IPS-15b (cell line): ENCODE measurements around the gene CHPF.

ENCODE experiments used
- H3K27me3 ChIP-seq: one replicate; pipeline ENCODE4 v1.6.1; 2013; ENCODE audit warnings: low read length; ENCODE audit not compliant: control insufficient read depth, insufficient read depth
- H3K36me3 ChIP-seq: one replicate; pipeline ENCODE4 v1.6.1; 2013; ENCODE audit warnings: low read length; ENCODE audit not compliant: control insufficient read depth, insufficient read depth
- H3K4me1 ChIP-seq: one replicate; pipeline ENCODE4 v1.6.1; 2013; ENCODE audit warnings: mild to moderate bottlenecking, low read length; ENCODE audit not compliant: control insufficient read depth, insufficient read depth
- H3K4me3 ChIP-seq: one replicate; pipeline ENCODE4 v1.5.1; 2013; ENCODE audit warnings: low read depth, low read length
- H3K9ac ChIP-seq: one replicate; pipeline ENCODE4 v1.6.1; 2013; ENCODE audit warnings: low read depth, mild to moderate bottlenecking, low read length
- H3K9me3 ChIP-seq: one replicate; pipeline ENCODE4 v1.6.1; 2013; ENCODE audit warnings: mild to moderate bottlenecking, low read length; ENCODE audit not compliant: control insufficient read depth, insufficient read depth

CHPF gene

GRCh38 chr2:219554350-219554749 lies 10.7 kb upstream of the CHPF start:
- Histone ChIP-seq H3K27me3 (peaks cover 14% of the 10 kb centered on the region), H3K36me3 (peaks cover 5% of the 10 kb centered on the region)

GRCh38 chr2:219553463-219553963 lies 9.9 kb upstream of the CHPF start:
- Histone ChIP-seq H3K9me3 (no peaks in the 10 kb centered on the region), H3K27me3 (peaks cover 14% of the 10 kb centered on the region), H3K4me1 (peaks cover 5% of the 10 kb centered on the region), H3K4me3 (peak overlapping the region; percentile 80), H3K36me3 (peaks cover 9% of the 10 kb centered on the region), H3K9ac (no peak overlapping the region)

More at GRCh38 chr2:219554350-219554749, 10.7 kb upstream of the CHPF start:
- Histone ChIP-seq H3K4me1 (peaks cover 5% of the 10 kb centered on the region), H3K4me3 (no peak overlapping the region), H3K9ac (no peak overlapping the region), H3K9me3 (no peaks in the 10 kb centered on the region)

- peaks cover 14% of the 10 kb centered on the region for H3K27me3 ChIP-seq
- H3K4me3 ChIP-seq, result peak overlapping the region; percentile 80
- H3K36me3 ChIP-seq, result peaks cover 6% of the 10 kb centered on the region
- no peaks in the 10 kb centered on the region for H3K9me3 ChIP-seq
- peaks cover 5% of the 10 kb centered on the region for H3K4me1 ChIP-seq
- H3K9ac ChIP-seq, result no peak overlapping the region
Observed at GRCh38 chr2:219553168-219553417, 9.5 kb upstream of the CHPF start.

- Histone ChIP-seq H3K4me3 (peak overlapping the region; percentile 80), H3K9me3 (no peaks in the 10 kb centered on the region), H3K27me3 (peaks cover 14% of the 10 kb centered on the region), H3K36me3 (peaks cover 5% of the 10 kb centered on the region), H3K9ac (peak overlapping the region; percentile 70), H3K4me1 (peaks cover 5% of the 10 kb centered on the region)
Observed at GRCh38 chr2:219552382-219553167, 9.0 kb upstream of the CHPF start.

- no peaks in the 10 kb centered on the region for H3K9me3 ChIP-seq
- H3K36me3 ChIP-seq, result peaks cover 5% of the 10 kb centered on the region
- H3K4me3 ChIP-seq, result peak overlapping the region; percentile 80
- peaks cover 5% of the 10 kb centered on the region for H3K4me1 ChIP-seq
- peaks cover 14% of the 10 kb centered on the region for H3K27me3 ChIP-seq
- H3K9ac ChIP-seq, result peak overlapping the region; percentile 60
Observed at GRCh38 chr2:219551441-219552381, 8.1 kb upstream of the CHPF start.

GRCh38 chr2:219549619-219550018 lies 6.0 kb upstream of the CHPF start:
- peaks cover 29% of the 10 kb centered on the region for H3K27me3 ChIP-seq
- H3K4me1 ChIP-seq, result peaks cover 5% of the 10 kb centered on the region
- H3K36me3 ChIP-seq, result peaks cover 4% of the 10 kb centered on the region
- no peak overlapping the region for H3K9ac ChIP-seq
- H3K9me3 ChIP-seq, result no peaks in the 10 kb centered on the region
- H3K4me3 ChIP-seq, result no peak overlapping the region

GRCh38 chr2:219548990-219549389 lies 5.4 kb upstream of the CHPF start:
- H3K4me3 ChIP-seq, result no peak overlapping the region
- no peaks in the 10 kb centered on the region for H3K9me3 ChIP-seq

GRCh38 chr2:219547621-219548020 lies 4.0 kb upstream of the CHPF start:
- no peak overlapping the region for H3K4me3 ChIP-seq
- H3K9ac ChIP-seq, result no peak overlapping the region
- no peaks in the 10 kb centered on the region for H3K9me3 ChIP-seq
- peaks cover 24% of the 10 kb centered on the region for H3K27me3 ChIP-seq
- H3K4me1 ChIP-seq, result peaks cover 3% of the 10 kb centered on the region
- peaks cover 4% of the 10 kb centered on the region for H3K36me3 ChIP-seq

More at GRCh38 chr2:219548990-219549389, 5.4 kb upstream of the CHPF start:
- peaks cover 34% of the 10 kb centered on the region for H3K27me3 ChIP-seq
- no peak overlapping the region for H3K9ac ChIP-seq
- H3K36me3 ChIP-seq, result peaks cover 4% of the 10 kb centered on the region
- H3K4me1 ChIP-seq, result peaks cover 5% of the 10 kb centered on the region

GRCh38 chr2:219545943-219546352 lies 2.3 kb upstream of the CHPF start:
- Histone ChIP-seq H3K27me3 (peaks cover 26% of the 10 kb centered on the region), H3K36me3 (peaks cover 10% of the 10 kb centered on the region)

GRCh38 chr2:219545295-219545942 lies 1.8 kb upstream of the CHPF start:
- Histone ChIP-seq H3K9me3 (no peaks in the 10 kb centered on the region), H3K27me3 (peaks cover 25% of the 10 kb centered on the region), H3K9ac (no peak overlapping the region), H3K36me3 (peaks cover 14% of the 10 kb centered on the region), H3K4me3 (no peak overlapping the region), H3K4me1 (peaks cover 4% of the 10 kb centered on the region)

More at GRCh38 chr2:219545943-219546352, 2.3 kb upstream of the CHPF start:
- Histone ChIP-seq H3K9ac (no peak overlapping the region), H3K4me1 (peaks cover 5% of the 10 kb centered on the region), H3K4me3 (no peak overlapping the region), H3K9me3 (no peaks in the 10 kb centered on the region)

GRCh38 chr2:219544567-219544966 lies 958 bp upstream of the CHPF start:
- no peak overlapping the region for H3K9ac ChIP-seq
- peaks cover 4% of the 10 kb centered on the region for H3K4me1 ChIP-seq
- no peaks in the 10 kb centered on the region for H3K9me3 ChIP-seq
- peak overlapping the region; percentile 81 for H3K4me3 ChIP-seq
- H3K27me3 ChIP-seq, result peaks cover 25% of the 10 kb centered on the region
- peaks cover 22% of the 10 kb centered on the region for H3K36me3 ChIP-seq
